Trophoblast cell (in vitro differentiated cells and primary cell): ENCODE measurements around the gene ABCC8.

Experiments
- DNase-seq, 2 donors: peaks; one replicate each; pipeline ENCODE4 v3.0.0-alpha.2; 2016
- H2AFZ ChIP-seq: 2 replicates; pipeline ENCODE4 v1.6.1; 2013; ENCODE audit warnings: low read length, moderate library complexity, mild to moderate bottlenecking; ENCODE audit not compliant: insufficient read depth, poor library complexity
- H2AK5ac ChIP-seq: 2 replicates; pipeline ENCODE4 v1.6.1; 2013; ENCODE audit warnings: mild to moderate bottlenecking, low read length
- H2BK120ac ChIP-seq: 2 replicates; pipeline ENCODE4 v1.6.1; 2013; ENCODE audit warnings: low read length, mild to moderate bottlenecking, moderate library complexity; ENCODE audit not compliant: insufficient read depth, poor library complexity
- H2BK12ac ChIP-seq: 2 replicates; pipeline ENCODE4 v1.6.1; 2013; ENCODE audit warnings: mild to moderate bottlenecking, low read length, moderate library complexity
- H2BK5ac ChIP-seq: 2 replicates; pipeline ENCODE4 v1.6.1; 2013; ENCODE audit warnings: low read length, low read depth, moderate library complexity, mild to moderate bottlenecking; ENCODE audit not compliant: poor library complexity
- H3K14ac ChIP-seq: 2 replicates; pipeline ENCODE4 v1.6.1; 2013; ENCODE audit warnings: mild to moderate bottlenecking, low read length
- H3K18ac ChIP-seq: 2 replicates; pipeline ENCODE4 v1.6.1; 2013; ENCODE audit warnings: mild to moderate bottlenecking, low read length
- H3K23ac ChIP-seq: 2 replicates; pipeline ENCODE4 v1.6.1; 2013; ENCODE audit warnings: low read length
- H3K27ac ChIP-seq: 2 replicates; pipeline ENCODE4 v1.5.1; 2013; ENCODE audit warnings: low read depth, mild to moderate bottlenecking, inconsistent platforms, low read length, moderate library complexity
- H3K27me3 ChIP-seq: 2 replicates; pipeline ENCODE4 v1.6.1; 2013; ENCODE audit warnings: inconsistent platforms, mild to moderate bottlenecking, low read length, moderate library complexity; ENCODE audit not compliant: insufficient read depth
- H3K36me3 ChIP-seq, 2 experiments: 1 replicate in 1 of 2; 2 replicates in 1 of 2; pipeline ENCODE4 v1.6.1; 2013; ENCODE audit warnings: low read length in 2 of 2, mild to moderate bottlenecking in 2 of 2, moderate library complexity in 1 of 2; ENCODE audit not compliant: insufficient read depth in 2 of 2, control insufficient read depth in 1 of 2
- H3K4ac ChIP-seq: 2 replicates; pipeline ENCODE4 v1.6.1; 2013; ENCODE audit warnings: low read depth, mild to moderate bottlenecking, low read length, moderate library complexity
- H3K4me1 ChIP-seq, 2 experiments: 1 replicate in 1 of 2; 2 replicates in 1 of 2; pipeline ENCODE4 v1.6.1; 2013; ENCODE audit warnings: low read length in 2 of 2, mild to moderate bottlenecking in 2 of 2, moderate library complexity in 1 of 2; ENCODE audit not compliant: insufficient read depth in 2 of 2, control insufficient read depth in 1 of 2
- H3K4me2 ChIP-seq: 2 replicates; pipeline ENCODE4 v1.6.1; 2013; ENCODE audit warnings: inconsistent platforms, mild to moderate bottlenecking, low read length, moderate library complexity
- H3K4me3 ChIP-seq: 2 replicates; pipeline ENCODE4 v1.5.1; 2013; ENCODE audit warnings: mild to moderate bottlenecking, low read depth, low read length, inconsistent platforms
- H3K79me1 ChIP-seq: one replicate; pipeline ENCODE4 v1.6.1; 2013; ENCODE audit warnings: low read length
- H3K79me2 ChIP-seq: 2 replicates; pipeline ENCODE4 v1.6.1; 2013; ENCODE audit warnings: low read length, mild to moderate bottlenecking; ENCODE audit not compliant: control insufficient read depth, insufficient read depth, poor library complexity
- H3K9ac ChIP-seq: 2 replicates; pipeline ENCODE4 v1.6.1; 2013; ENCODE audit warnings: mild to moderate bottlenecking, low read length
- H3K9me3 ChIP-seq: 2 replicates; pipeline ENCODE4 v1.6.1; 2013; ENCODE audit warnings: low read depth, mild to moderate bottlenecking, control low read depth, inconsistent platforms, low read length; ENCODE audit not compliant: insufficient read depth
- H4K12ac ChIP-seq: 2 replicates; pipeline ENCODE4 v1.6.1; 2013; ENCODE audit warnings: low read depth, mild to moderate bottlenecking, low read length, moderate library complexity
- H4K8ac ChIP-seq: 2 replicates; pipeline ENCODE4 v1.6.1; 2013; ENCODE audit warnings: low read depth, mild to moderate bottlenecking, low read length, moderate library complexity
- H4K91ac ChIP-seq: one replicate; pipeline ENCODE4 v1.6.1; 2013; ENCODE audit warnings: low read depth, mild to moderate bottlenecking, low read length, moderate library complexity
- WGBS: extraction: QIAGEN DNeasy Blood & Tissue Kit; methylation state at CpG from one replicate; pipeline ENCODE4 v1.1.7; 2013; ENCODE audit warnings: missing lambda C conversion rate; ENCODE audit not compliant: insufficient read length, insufficient coverage; ENCODE audit errors: extremely low coverage; 5-methylcytosine and 5-hydroxymethylcytosine counted together

Gene ABCC8

DNA sequence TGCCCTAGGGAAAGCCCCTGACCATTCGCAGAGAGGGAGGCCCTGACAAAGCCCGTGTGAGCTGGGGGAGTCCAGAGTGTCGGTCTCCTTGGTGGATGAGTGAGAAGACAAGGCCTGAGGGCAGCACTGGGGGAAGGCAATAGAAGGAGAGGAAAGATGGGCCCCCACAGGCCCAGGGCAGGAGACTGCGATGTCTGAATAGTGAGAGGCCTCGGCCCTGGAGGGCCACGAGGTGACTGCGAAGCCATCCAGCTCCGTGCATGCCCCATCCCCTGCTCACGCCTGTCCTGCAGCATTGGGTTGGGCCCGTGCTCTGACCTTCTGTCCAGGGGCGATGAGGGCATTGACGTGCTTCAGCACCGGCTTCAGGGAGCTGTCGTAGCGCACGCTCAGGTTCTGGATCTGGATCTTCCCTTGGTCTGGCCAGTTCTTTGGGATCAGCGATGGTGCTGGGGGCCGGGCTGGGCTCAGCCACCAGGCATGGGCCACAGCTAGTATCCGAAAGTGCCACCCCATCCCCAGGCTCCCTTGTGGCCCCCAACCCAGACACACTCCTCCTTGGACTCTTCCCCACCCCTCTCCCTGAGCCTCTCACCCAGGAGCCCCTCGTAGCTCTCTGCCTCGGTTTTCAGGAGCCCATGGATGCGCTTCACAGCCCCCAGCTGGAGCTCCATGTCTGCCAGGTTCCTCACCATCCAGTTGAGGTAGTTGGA lies 79.9 kb downstream of the ABCC8 start:
- peak overlapping the region; percentile 45 for H3K4me3 ChIP-seq
- no CpG with 5 or more reads among the region's 22 CpGs for WGBS
- no peaks in the 10 kb centered on the region for H3K9me3 ChIP-seq
- H4K8ac ChIP-seq, result no peak overlapping the region
- peaks cover 0 to under 1% of the 10 kb centered on the region in 2 experiments for H3K4me1 ChIP-seq
- H3K18ac ChIP-seq, result no peak overlapping the region
- no peak overlapping the region for H2AK5ac ChIP-seq
- no peak overlapping the region for H2BK12ac ChIP-seq
- H3K23ac ChIP-seq, result no peak overlapping the region
- no peaks in the 10 kb centered on the region for H3K79me2 ChIP-seq
- H2BK120ac ChIP-seq, result no peak overlapping the region
- H2AFZ ChIP-seq, result no peak overlapping the region
- no peak overlapping the region for H3K9ac ChIP-seq
- no peaks in the 10 kb centered on the region for H3K27me3 ChIP-seq
- H3K36me3 ChIP-seq, result no peaks in the 10 kb centered on the region
- no peak overlapping the region for H4K91ac ChIP-seq
- no peak overlapping the region for H3K14ac ChIP-seq
- H4K12ac ChIP-seq, result no peak overlapping the region
- no peaks in the 10 kb centered on the region for H3K79me1 ChIP-seq
- no peak overlapping the region for H3K27ac ChIP-seq
- DNase-seq, result no peak
- no peak overlapping the region for H3K4me2 ChIP-seq
- no peak overlapping the region for H2BK5ac ChIP-seq
- H3K4ac ChIP-seq, result no peak overlapping the region

DNA sequence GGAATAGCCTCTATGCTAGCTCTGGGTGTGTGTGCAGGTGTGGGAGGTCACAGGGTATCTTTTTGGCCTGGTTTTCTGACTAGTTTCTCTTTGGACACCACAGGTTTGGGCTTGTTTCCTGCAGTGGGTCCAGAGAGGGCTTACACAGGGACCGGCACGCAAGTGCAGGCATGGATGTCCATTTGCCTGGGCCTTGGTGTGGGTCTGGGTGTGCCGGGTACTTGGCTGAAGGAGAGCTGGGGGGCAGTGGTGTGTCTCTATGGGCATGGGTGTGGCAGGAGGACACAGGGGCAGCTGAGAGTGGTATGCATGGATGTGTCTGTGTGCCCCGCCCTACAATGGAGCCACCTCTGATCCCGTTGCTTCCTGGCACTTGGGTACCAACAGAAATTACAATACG lies 80.7 kb downstream of the ABCC8 start:
- Histone ChIP-seq H3K9ac (no peak overlapping the region), H3K4me1 (peaks cover 0 to 4% of the 10 kb centered on the region in 2 experiments), H4K8ac (no peak overlapping the region), H4K91ac (no peak overlapping the region), H3K27ac (no peak overlapping the region), H2BK5ac (no peak overlapping the region), H3K4me3 (no peak overlapping the region), H3K79me1 (no peaks in the 10 kb centered on the region), H3K4ac (no peak overlapping the region), H3K79me2 (no peaks in the 10 kb centered on the region), H3K23ac (no peak overlapping the region), H3K9me3 (no peaks in the 10 kb centered on the region), H3K4me2 (no peak overlapping the region), H3K14ac (no peak overlapping the region), H3K36me3 (no peaks in the 10 kb centered on the region), H4K12ac (no peak overlapping the region), H2AK5ac (no peak overlapping the region), H3K18ac (no peak overlapping the region), H3K27me3 (no peaks in the 10 kb centered on the region), H2AFZ (no peak overlapping the region), H2BK12ac (no peak overlapping the region), H2BK120ac (no peak overlapping the region)
- DNase-seq, result no peak
- WGBS, result no CpG with 5 or more reads among the region's 6 CpGs

DNA sequence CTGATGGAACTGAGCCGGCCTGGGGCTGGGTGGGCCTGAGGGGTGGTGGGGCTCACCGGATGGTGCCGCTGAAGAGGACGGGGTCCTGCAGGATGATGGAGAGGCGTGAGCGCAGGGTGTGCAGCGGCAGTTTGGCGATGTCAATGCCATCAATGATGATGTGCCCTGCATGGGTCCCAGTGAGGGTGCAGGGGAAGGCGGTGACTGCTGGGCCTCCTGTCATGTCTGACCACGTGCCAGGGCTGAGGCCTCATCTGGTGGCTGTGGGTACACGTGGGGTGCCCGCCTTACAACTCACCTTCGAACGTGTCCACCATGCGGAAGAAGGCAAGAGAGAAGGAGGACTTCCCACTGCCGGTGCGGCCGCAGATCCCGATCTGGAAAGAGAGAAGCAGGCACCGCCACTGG lies 81.1 kb downstream of the ABCC8 start:
- Histone ChIP-seq H3K27me3 (no peaks in the 10 kb centered on the region), H2BK12ac (no peak overlapping the region), H2AK5ac (no peak overlapping the region), H3K27ac (no peak overlapping the region), H3K9me3 (no peaks in the 10 kb centered on the region), H2BK120ac (no peak overlapping the region), H4K8ac (no peak overlapping the region), H3K14ac (no peak overlapping the region), H4K91ac (no peak overlapping the region), H2BK5ac (no peak overlapping the region), H3K9ac (no peak overlapping the region), H3K36me3 (no peaks in the 10 kb centered on the region), H3K23ac (no peak overlapping the region), H3K4me3 (peak overlapping the region; percentile 36), H3K4ac (no peak overlapping the region), H3K79me1 (no peaks in the 10 kb centered on the region), H3K4me2 (no peak overlapping the region), H3K79me2 (no peaks in the 10 kb centered on the region), H4K12ac (no peak overlapping the region), H3K4me1 (peaks cover 0 to 4% of the 10 kb centered on the region in 2 experiments), H2AFZ (no peak overlapping the region), H3K18ac (no peak overlapping the region)
- WGBS, result no CpG with 5 or more reads among the region's 20 CpGs
- DNase-seq, result no peak

DNA sequence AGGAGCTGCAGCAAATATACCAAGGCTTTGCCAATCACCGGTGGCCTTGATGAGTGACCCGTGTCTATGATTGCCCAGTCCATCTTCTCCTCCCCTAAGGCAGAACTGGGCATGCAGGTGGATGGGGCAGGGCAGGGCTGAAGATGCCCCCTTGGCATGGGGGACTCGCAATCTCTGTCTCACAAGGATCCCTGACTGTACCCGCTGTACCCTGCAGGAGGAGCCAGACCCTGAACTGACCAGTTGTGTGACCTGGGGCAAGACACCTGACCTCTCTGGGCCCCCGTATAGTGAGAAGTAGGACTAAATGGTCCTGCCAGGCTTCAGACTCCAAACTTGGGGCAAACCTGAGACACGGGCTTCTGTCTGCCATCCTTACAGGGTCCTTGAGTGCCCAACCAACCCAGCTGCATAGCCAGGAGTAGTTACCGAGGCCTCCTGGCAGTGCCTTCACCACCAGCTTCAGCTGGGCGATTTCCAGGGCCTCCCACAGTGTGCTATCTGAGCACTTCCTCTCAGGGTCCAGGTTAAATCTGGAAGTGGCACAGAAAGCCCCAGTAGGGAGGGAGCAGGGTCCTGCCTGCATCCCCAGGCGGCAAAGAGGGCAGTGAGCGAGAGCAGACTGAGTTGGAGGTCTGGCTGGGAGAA lies 81.8 kb downstream of the ABCC8 start:
- H3K4ac ChIP-seq, result no peak overlapping the region
- H4K8ac ChIP-seq, result no peak overlapping the region
- no peak overlapping the region for H4K12ac ChIP-seq
- H3K27me3 ChIP-seq, result no peaks in the 10 kb centered on the region
- H3K4me1 ChIP-seq, result peaks cover 0 to 4% of the 10 kb centered on the region in 2 experiments
- no peak overlapping the region for H2BK12ac ChIP-seq
- no peak overlapping the region for H3K23ac ChIP-seq
- no peaks in the 10 kb centered on the region for H3K9me3 ChIP-seq
- H2AK5ac ChIP-seq, result no peak overlapping the region
- H3K79me2 ChIP-seq, result no peaks in the 10 kb centered on the region
- H3K79me1 ChIP-seq, result no peaks in the 10 kb centered on the region
- H3K27ac ChIP-seq, result no peak overlapping the region
- no peak overlapping the region for H3K14ac ChIP-seq
- no peak overlapping the region for H4K91ac ChIP-seq
- no peak overlapping the region for H2AFZ ChIP-seq
- no peak overlapping the region for H3K4me3 ChIP-seq
- H3K18ac ChIP-seq, result no peak overlapping the region
- no peak overlapping the region for H3K4me2 ChIP-seq
- DNase-seq, result no peak
- H2BK5ac ChIP-seq, result no peak overlapping the region
- WGBS, result no CpG with 5 or more reads among the region's 10 CpGs
- no peaks in the 10 kb centered on the region for H3K36me3 ChIP-seq
- H3K9ac ChIP-seq, result no peak overlapping the region
- H2BK120ac ChIP-seq, result no peak overlapping the region
